ENCODE data around the gene RAB11FIP5.

The RAB11FIP5 gene

GRCh38 chr2:73082523-73083410, 30.0 kb downstream of the RAB11FIP5 start:
- ATAC-seq: no peak
- no peak for TF ChIP-seq OSR1 (CRISPR knock-in tag; IDR thresholded peaks at IDR 0.05)
- no peak for TF ChIP-seq CSDC2 (CRISPR knock-in tag; IDR thresholded peaks at IDR 0.05)
- TF ChIP-seq TOX (CRISPR knock-in tag; IDR thresholded peaks at IDR 0.05; ENCODE audit: borderline replicate concordance): no peak
- no peak for TF ChIP-seq RARB (CRISPR knock-in tag; IDR thresholded peaks at IDR 0.05)
- TF ChIP-seq ZFP30 (CRISPR knock-in tag; IDR thresholded peaks at IDR 0.05): no peak
- no peak for TF ChIP-seq ZNF70 (CRISPR knock-in tag; IDR thresholded peaks at IDR 0.05)
- no peak for TF ChIP-seq CREB5 (CRISPR knock-in tag; IDR thresholded peaks at IDR 0.05; ENCODE audit: low read depth)
- TF ChIP-seq ZC3H10 (CRISPR knock-in tag; IDR thresholded peaks at IDR 0.05): no peak
- TF ChIP-seq ZNF565 (CRISPR knock-in tag; conservative IDR thresholded peaks at IDR 0.05; ENCODE audit: low read depth): no peak
- no peak for TF ChIP-seq SNAI2 (CRISPR knock-in tag; IDR thresholded peaks at IDR 0.05)
- TF ChIP-seq CSRNP3 (CRISPR knock-in tag; IDR thresholded peaks at IDR 0.05): no peak
- TF ChIP-seq ARNTL (CRISPR knock-in tag; IDR thresholded peaks at IDR 0.05; ENCODE audit: borderline replicate concordance, low read depth): no peak
- TF ChIP-seq ESRRG (CRISPR knock-in tag; IDR thresholded peaks at IDR 0.05): no peak
- TF ChIP-seq PATZ1 (CRISPR knock-in tag; IDR thresholded peaks at IDR 0.05; ENCODE audit: borderline replicate concordance): no peak
- no peak for TF ChIP-seq ISL1 (CRISPR knock-in tag; IDR thresholded peaks at IDR 0.05)
- TF ChIP-seq BACH2 (CRISPR knock-in tag; IDR thresholded peaks at IDR 0.05; ENCODE audit: borderline replicate concordance): no peak

DNA sequence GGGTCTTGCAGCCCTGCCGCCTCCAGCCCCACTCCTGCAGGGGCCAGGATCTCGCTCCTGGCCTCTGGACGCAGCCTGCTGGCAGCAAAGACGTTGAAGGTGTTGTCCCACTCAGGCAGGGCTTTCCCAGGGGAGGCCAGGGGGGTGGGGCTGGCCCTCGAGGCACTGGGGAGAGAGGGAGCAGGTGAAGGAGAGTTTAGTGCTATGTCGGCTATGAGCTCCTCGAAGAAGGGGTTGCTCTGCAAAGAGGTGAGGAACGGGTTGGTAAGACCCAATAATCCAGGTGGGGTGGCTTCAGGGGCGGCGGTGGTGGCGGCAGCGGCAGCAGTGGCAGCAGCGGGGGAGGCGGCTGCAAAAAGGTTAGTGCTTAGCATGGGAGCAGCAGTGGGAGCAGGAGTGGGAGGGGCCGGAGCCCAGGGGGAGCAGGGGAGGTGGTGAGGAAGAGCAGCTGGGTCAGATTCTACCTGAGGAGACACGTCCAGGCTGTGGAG, 31.5 kb downstream of the RAB11FIP5 start:
- TF ChIP-seq ZNF565 (CRISPR knock-in tag; conservative IDR thresholded peaks at IDR 0.05; ENCODE audit: low read depth) (no peak), CSRNP3 (CRISPR knock-in tag; IDR thresholded peaks at IDR 0.05) (no peak), ARNTL (CRISPR knock-in tag; IDR thresholded peaks at IDR 0.05; ENCODE audit: borderline replicate concordance, low read depth) (no peak), ZNF70 (CRISPR knock-in tag; IDR thresholded peaks at IDR 0.05) (no peak)
- ATAC-seq: no peak

DNA sequence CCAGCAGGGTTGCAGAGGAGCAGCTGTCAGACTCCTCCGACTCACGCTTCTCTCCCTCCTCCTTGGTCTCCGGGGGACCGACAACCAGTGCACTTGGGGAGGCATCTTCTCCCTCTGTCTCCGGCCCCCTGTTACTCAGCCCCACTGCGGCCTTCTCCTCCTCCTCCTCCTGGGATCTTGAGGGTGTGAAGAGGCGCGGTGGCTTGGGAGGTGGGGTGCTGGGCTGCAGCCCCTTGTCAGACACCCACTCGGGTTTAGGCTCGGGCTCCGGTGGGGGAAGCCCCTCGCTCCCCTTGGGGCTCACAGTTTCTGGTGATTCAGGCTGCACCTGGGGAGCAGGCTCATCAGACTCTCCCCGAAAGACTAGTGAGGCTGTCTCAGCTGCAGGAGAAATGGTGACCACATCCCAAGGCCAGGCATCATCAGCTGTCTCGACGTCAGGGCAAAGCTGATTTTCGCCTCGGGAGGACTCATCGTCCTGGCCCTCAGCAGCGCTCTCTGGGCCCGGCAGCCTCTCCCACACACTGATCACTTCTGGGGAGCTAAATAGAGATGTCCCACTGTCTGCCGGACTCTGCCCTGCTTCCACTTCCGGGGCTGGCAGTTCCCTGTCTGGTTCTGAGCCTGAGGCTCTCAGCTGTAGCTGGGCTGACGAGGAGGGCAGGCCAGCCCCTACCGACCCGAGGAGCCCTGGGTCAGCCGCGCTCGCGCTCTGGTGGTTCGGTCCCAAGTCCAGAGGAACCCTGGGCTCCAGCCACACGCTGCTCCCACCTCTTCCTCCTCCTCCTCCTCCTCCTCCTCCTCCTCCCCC, 32.2 kb downstream of the RAB11FIP5 start:
- no peak for ATAC-seq
- TF ChIP-seq CSRNP3 (CRISPR knock-in tag; IDR thresholded peaks at IDR 0.05) (no peak), ZNF70 (CRISPR knock-in tag; IDR thresholded peaks at IDR 0.05) (no peak), PPARA (CRISPR knock-in tag; IDR thresholded peaks at IDR 0.05; ENCODE audit: borderline replicate concordance) (no peak), BACH2 (CRISPR knock-in tag; IDR thresholded peaks at IDR 0.05; ENCODE audit: borderline replicate concordance) (no peak), ZNF8 (CRISPR knock-in tag; IDR thresholded peaks at IDR 0.05) (no peak), ESRRG (CRISPR knock-in tag; IDR thresholded peaks at IDR 0.05) (no peak), TSHZ2 (CRISPR knock-in tag; IDR thresholded peaks at IDR 0.05) (no peak), ZFP30 (CRISPR knock-in tag; IDR thresholded peaks at IDR 0.05) (no peak), OSR1 (CRISPR knock-in tag; IDR thresholded peaks at IDR 0.05) (no peak), TOX (CRISPR knock-in tag; IDR thresholded peaks at IDR 0.05; ENCODE audit: borderline replicate concordance) (no peak), GLIS3 (CRISPR knock-in tag; IDR thresholded peaks at IDR 0.05) (no peak), CSDC2 (CRISPR knock-in tag; IDR thresholded peaks at IDR 0.05) (no peak), ZNF565 (CRISPR knock-in tag; conservative IDR thresholded peaks at IDR 0.05; ENCODE audit: low read depth) (no peak), ISL1 (CRISPR knock-in tag; IDR thresholded peaks at IDR 0.05) (no peak), POU6F1 (CRISPR knock-in tag; IDR thresholded peaks at IDR 0.05; ENCODE audit: borderline replicate concordance, low read depth) (no peak)
